ENCODE results near the gene TIGD6.

Gene TIGD6

DNA sequence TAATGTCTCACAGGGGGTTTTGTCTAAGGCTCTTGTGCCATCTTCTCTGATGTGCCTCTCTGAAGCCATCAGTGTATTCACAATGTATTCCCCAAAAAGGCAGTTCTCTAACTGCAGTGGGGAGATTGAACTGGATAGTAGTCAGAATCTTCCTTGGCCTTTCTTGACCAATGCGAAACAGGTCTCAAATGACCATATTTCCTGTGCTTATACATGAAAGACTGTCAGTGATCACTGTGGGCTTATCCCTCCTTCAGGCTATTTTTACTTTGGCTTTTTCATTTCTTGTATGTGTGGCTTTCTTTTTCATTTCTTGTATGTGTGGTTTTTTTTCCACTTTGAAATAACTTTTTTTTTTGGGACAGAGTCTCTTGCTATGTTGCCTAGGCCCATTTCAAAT is 19.8 kb upstream of the TIGD6 start:
- TF ChIP-seq NFIC (IDR thresholded peaks at IDR 0.05) = no peak

DNA sequence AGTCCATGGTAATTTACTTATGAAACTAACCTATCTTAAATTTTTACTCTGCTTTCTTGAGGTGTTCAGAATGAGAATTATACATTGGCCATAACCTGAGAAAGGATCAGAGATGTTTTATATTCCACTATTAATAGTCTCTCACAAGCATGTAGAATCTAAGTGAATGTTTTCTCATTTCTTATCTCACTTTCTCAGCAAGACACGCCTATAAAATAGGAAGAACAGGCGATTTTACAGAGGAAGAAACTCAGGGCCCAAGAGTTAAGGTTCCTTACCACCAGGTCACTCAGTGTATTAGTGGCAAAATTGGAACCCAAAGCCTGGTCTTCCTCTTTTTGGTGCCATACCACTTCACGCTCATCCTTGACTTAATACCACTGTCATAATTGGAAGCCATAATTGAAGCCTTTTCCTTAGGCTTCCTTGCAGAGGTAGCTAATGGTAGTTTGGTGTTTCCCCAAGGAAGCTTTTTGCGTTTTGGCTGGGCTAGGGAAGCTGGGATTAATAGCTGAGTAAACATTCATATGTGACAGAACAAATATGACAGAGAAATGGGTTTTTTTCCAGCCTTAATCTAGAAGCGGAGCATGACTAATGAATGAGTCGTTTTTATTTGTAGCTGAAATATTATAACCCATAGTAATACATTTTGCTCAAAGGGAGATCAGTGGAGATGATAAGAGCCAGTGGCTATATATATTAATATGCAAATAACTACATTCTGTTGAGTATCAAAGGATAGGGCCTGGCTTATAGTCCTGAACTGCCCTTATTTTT is 17.0 kb upstream of the TIGD6 start:
- TF ChIP-seq, protein P1, sequence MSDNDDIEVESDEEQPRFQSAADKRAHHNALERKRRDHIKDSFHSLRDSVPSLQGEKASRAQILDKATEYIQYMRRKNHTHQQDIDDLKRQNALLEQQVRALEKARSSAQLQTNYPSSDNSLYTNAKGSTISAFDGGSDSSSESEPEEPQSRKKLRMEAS (IDR thresholded peaks at IDR 0.05) = no peak
- TF ChIP-seq, protein P2, sequence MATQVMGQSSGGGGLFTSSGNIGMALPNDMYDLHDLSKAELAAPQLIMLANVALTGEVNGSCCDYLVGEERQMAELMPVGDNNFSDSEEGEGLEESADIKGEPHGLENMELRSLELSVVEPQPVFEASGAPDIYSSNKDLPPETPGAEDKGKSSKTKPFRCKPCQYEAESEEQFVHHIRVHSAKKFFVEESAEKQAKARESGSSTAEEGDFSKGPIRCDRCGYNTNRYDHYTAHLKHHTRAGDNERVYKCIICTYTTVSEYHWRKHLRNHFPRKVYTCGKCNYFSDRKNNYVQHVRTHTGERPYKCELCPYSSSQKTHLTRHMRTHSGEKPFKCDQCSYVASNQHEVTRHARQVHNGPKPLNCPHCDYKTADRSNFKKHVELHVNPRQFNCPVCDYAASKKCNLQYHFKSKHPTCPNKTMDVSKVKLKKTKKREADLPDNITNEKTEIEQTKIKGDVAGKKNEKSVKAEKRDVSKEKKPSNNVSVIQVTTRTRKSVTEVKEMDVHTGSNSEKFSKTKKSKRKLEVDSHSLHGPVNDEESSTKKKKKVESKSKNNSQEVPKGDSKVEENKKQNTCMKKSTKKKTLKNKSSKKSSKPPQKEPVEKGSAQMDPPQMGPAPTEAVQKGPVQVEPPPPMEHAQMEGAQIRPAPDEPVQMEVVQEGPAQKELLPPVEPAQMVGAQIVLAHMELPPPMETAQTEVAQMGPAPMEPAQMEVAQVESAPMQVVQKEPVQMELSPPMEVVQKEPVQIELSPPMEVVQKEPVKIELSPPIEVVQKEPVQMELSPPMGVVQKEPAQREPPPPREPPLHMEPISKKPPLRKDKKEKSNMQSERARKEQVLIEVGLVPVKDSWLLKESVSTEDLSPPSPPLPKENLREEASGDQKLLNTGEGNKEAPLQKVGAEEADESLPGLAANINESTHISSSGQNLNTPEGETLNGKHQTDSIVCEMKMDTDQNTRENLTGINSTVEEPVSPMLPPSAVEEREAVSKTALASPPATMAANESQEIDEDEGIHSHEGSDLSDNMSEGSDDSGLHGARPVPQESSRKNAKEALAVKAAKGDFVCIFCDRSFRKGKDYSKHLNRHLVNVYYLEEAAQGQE (IDR thresholded peaks at IDR 0.05; ENCODE audit: low read depth) = no peak
- no peak for TF ChIP-seq FOXM1 (IDR thresholded peaks at IDR 0.05; ENCODE audit: borderline replicate concordance, low read depth)
- no peak for TF ChIP-seq TAF1 (IDR thresholded peaks at IDR 0.05; ENCODE audit: low read depth)

DNA sequence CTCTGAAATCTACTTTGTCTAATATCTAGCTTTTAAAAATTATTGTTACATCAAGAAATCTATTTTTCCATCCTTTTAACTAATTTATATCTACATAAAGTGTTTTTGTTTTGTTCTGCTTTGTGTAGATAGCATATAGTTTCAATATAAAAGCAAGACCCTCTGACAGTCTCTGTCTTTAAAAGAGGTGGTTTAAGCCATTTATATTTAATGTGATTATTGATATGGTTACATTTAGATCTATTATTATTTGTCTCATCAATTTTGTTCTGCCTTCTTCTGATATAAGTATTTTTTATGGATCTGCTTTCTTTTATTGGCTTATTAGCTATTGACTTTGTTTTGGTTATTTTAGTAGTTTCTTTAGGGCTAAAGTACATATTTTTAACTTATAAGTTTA is 16.1 kb upstream of the TIGD6 start:
- TF ChIP-seq CREB1 (IDR thresholded peaks at IDR 0.05; ENCODE audit: low read depth) = no peak
- TF ChIP-seq TEAD4 (IDR thresholded peaks at IDR 0.05) = no peak
- no peak for TF ChIP-seq ZBTB7A (IDR thresholded peaks at IDR 0.05; ENCODE audit: low read depth)
- TF ChIP-seq CEBPB (IDR thresholded peaks at IDR 0.05) = no peak
- TF ChIP-seq TAF1 (IDR thresholded peaks at IDR 0.05; ENCODE audit: low read depth) = no peak
- no peak for TF ChIP-seq TCF12 (IDR thresholded peaks at IDR 0.05; ENCODE audit: low read depth)
- TF ChIP-seq, protein P1 (IDR thresholded peaks at IDR 0.05) = no peak
- no peak for TF ChIP-seq YY1 (IDR thresholded peaks at IDR 0.05; ENCODE audit: low read depth)
- TF ChIP-seq, protein P2 (IDR thresholded peaks at IDR 0.05; ENCODE audit: low read depth) = no peak
- no peak for TF ChIP-seq NFIC (IDR thresholded peaks at IDR 0.05)
- TF ChIP-seq, protein P3, sequence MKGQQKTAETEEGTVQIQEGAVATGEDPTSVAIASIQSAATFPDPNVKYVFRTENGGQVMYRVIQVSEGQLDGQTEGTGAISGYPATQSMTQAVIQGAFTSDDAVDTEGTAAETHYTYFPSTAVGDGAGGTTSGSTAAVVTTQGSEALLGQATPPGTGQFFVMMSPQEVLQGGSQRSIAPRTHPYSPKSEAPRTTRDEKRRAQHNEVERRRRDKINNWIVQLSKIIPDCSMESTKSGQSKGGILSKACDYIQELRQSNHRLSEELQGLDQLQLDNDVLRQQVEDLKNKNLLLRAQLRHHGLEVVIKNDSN (IDR thresholded peaks at IDR 0.05) = no peak
- TF ChIP-seq FOXM1 (IDR thresholded peaks at IDR 0.05; ENCODE audit: borderline replicate concordance, low read depth) = no peak
- no peak for TF ChIP-seq RAD21 (IDR thresholded peaks at IDR 0.05; ENCODE audit: low read depth)
- TF ChIP-seq EP300 (IDR thresholded peaks at IDR 0.05; ENCODE audit: borderline replicate concordance) = no peak
- TF ChIP-seq EGR1 (IDR thresholded peaks at IDR 0.05) = no peak

DNA sequence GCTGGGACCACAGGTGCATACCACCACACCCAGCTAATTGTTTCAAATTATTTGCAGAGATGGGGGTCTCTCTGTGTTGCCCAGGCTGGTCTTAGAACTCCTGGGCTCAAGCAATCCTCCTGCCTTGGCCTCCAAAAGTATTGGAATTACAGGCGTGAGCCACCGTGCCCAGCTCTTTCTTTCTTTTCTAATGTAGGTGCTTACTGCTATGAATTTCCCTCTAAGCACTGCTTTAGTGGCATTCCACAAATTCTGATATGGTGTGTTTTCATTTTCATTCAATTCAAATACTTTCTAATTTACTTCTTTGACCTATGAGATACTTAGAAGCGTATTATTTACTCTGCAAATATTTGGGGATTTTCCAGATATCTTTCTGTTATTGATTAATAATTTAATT is 15.0 kb upstream of the TIGD6 start:
- TF ChIP-seq ZBTB7A (IDR thresholded peaks at IDR 0.05; ENCODE audit: low read depth) = no peak
- TF ChIP-seq, protein P2 (IDR thresholded peaks at IDR 0.05; ENCODE audit: low read depth) = no peak
- no peak for TF ChIP-seq TAF1 (IDR thresholded peaks at IDR 0.05; ENCODE audit: low read depth)
- TF ChIP-seq FOXM1 (IDR thresholded peaks at IDR 0.05; ENCODE audit: borderline replicate concordance, low read depth) = no peak
- no peak for TF ChIP-seq CEBPB (IDR thresholded peaks at IDR 0.05)
- TF ChIP-seq EP300 (IDR thresholded peaks at IDR 0.05; ENCODE audit: borderline replicate concordance) = no peak
- no peak for TF ChIP-seq EGR1 (IDR thresholded peaks at IDR 0.05)
- no peak for TF ChIP-seq RAD21 (IDR thresholded peaks at IDR 0.05; ENCODE audit: low read depth)
- TF ChIP-seq, protein P1 (IDR thresholded peaks at IDR 0.05) = no peak
- TF ChIP-seq TEAD4 (IDR thresholded peaks at IDR 0.05) = no peak
- TF ChIP-seq NFIC (IDR thresholded peaks at IDR 0.05) = no peak

DNA sequence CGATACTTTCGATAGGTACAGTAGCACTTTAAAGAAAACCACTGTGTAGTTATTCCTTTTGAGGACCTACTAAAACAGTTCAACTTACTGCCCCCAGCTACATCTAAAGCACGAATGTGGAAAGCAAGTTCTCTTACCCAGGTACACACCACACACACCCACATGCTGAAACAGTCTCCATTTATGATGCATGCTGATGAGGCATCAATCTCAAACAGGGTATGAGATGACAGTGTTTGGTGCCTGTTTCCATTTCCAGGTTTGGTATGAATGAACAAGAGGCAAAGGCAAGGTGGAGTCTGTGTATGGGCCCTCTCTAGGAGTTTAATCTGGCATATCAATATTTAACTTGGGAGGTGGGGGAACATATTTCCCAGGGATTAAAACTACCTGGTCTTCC is 14.0 kb upstream of the TIGD6 start:
- TF ChIP-seq EP300 (IDR thresholded peaks at IDR 0.05; ENCODE audit: borderline replicate concordance) (no peak), YY1 (IDR thresholded peaks at IDR 0.05; ENCODE audit: low read depth) (no peak), TCF12 (IDR thresholded peaks at IDR 0.05; ENCODE audit: low read depth) (no peak), EGR1 (IDR thresholded peaks at IDR 0.05) (no peak), CREB1 (IDR thresholded peaks at IDR 0.05; ENCODE audit: low read depth) (no peak), ZBTB7A (IDR thresholded peaks at IDR 0.05; ENCODE audit: low read depth) (no peak), TAF1 (IDR thresholded peaks at IDR 0.05; ENCODE audit: low read depth) (no peak), NFIC (IDR thresholded peaks at IDR 0.05) (no peak), FOXM1 (IDR thresholded peaks at IDR 0.05; ENCODE audit: borderline replicate concordance, low read depth) (no peak), CEBPB (IDR thresholded peaks at IDR 0.05) (no peak), RAD21 (IDR thresholded peaks at IDR 0.05; ENCODE audit: low read depth) (no peak), TEAD4 (IDR thresholded peaks at IDR 0.05) (no peak)
- TF ChIP-seq, protein P2 (IDR thresholded peaks at IDR 0.05; ENCODE audit: low read depth) = no peak
- TF ChIP-seq, protein P1 (IDR thresholded peaks at IDR 0.05) = no peak
- TF ChIP-seq, protein P3 (IDR thresholded peaks at IDR 0.05) = no peak
